Activated naive CD4-positive, alpha-beta T cell (primary cell): Measurements from ENCODE around the gene ITGB8.

Experiments
- DNase-seq, 4 experiments: peaks; one replicate each; lab custom pipeline; 2025; lab: John Stamatoyannopoulos, UW

The ITGB8 gene

DNA sequence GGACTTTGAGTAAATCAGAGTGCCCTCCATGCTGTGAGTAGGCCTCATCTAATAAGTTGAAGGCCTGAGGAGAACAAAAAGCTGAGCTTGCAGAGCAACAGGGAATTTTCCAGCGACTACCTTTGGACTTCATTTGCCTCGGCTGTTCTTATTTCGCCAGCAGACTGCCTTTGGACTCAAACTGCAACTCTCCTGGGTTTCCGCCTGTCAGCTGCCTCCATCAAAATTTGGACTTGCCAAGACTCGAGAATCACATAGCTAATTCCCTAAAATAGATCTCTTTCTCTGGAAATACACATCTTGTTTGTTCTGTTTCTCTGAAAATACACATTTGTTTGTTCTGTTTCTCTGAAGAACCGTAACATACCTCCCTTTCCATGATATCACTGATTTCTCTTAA lies 93.8 kb downstream of the ITGB8 start:
- DNase-seq, result no peak

DNA sequence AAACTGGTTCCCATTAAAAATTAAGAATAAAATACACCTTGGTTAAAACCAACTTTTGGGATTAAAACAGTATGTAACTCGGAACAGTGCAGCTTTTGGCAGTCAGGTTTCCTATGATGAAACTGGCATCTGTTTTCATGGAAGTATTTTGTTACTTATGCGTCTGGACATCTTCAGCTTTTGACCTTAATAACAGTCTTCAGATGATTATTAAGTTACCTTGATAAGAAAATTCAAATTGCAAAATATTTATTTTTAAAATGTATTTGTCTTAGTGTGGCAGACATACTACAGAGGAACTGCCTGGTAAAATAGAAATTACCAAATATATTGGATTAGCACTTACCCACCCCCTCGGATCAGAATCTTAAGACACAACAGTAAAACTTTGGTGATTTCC lies 100.0 kb downstream of the ITGB8 start:
- DNase-seq, result no peak

DNA sequence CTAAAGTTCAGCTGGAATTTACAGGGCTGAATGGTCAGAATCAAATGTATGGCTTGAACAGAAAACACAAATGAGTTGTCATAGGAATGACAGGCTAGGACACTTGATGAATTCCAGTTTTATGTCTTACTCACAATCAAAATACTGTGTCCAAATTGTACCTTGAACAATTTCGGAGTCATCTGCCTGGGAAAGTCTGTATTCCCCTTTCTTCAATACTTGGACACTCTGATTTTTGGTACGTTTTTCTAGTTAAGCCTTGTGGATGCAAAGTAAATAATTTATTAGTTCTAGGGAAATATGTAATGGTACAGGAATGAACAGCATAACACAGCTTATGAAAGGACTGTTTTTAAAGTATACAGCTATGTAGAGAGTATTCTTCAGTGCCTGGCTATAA lies 100.4 kb downstream of the ITGB8 start:
- DNase-seq, result no peak

DNA sequence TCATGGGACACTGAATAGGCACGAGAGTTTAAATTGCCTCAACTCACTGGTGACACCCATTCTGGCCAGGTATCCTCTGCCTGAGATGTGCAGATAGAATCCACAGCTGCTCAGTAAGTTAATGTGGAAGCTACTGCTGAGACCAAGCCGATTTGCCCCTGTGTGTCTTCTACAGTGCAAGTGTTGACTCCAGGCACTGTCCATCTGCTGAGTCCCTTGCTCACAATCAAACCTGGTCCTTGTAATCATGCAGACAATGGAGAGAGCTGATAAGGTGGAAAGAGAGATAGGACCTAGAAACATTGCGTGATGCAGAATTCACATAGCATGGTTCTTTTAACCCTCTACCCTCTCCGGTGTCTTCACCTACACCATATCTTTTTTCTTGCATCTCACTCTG lies 101.4 kb downstream of the ITGB8 start:
- no peak for DNase-seq

DNA sequence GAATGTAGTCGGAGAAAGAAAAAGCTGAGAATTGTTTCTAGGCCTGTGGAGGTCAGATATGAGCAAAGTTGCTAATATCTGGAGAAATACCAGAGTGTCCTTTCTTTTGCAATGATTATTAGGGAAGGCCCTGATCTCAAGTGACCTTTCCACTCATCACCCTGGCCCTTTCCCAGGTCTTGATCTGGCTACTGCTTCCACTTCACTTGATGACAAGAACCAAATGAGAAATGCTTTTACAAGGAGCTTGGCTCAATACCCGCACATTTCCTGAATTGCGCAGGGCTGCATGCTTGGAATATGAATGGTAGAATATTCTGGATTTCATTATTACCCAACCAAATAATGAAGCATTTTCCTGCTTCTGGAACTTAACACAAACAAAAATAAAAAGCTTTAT lies 104.6 kb downstream of the ITGB8 start:
- no peak for DNase-seq

DNA sequence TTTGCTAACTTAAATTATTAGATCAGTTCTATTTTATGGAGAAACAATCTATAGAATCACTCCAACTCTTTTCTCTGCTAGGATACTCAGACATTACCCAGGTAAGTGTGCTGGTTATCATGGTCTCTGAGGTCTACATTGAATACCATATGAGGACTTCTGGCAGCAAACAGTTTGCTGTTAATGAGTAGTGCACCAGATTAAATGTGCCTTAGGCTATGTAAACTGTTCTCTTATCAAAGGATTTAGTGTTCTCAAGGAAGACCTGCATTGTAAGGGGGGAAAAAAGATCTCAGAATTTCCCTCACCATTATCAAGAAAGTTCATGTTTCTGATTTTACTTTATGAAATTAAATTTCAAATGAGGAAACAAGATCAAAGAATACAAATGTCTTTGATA lies 107.5 kb downstream of the ITGB8 start:
- no peak for DNase-seq

DNA sequence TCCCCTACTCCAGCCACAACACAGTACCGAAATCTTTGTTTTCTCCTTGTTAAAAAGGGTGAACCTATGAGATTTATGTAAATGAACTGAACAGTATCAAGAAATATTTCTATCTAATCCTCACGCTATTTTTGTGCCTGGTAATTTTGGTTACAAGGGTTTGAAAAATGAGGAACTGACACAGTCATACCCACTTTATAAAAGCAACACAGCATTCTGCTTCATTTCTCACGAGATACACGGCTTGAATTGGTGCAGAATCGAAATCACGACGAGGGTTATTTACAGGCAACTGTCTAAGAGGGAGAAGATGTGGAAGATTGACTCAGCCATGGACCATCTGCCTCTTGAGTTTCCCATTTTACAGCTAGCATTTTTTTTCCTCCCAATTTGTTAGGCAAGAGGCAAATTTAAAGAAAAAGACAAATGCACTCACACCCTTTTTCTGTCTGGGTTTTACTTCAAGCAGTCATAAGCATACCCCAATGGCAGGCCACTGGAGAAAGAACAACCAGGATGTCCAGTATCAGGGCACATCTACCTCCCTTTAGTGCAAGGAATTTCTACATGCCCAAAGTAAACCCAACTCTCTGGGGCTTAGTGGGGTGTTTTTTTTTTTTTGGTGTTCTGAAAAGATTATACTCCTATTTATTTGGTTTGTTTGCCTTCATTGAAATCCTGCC lies 108.1 kb downstream of the ITGB8 start:
- DNase-seq, result no peak

DNA sequence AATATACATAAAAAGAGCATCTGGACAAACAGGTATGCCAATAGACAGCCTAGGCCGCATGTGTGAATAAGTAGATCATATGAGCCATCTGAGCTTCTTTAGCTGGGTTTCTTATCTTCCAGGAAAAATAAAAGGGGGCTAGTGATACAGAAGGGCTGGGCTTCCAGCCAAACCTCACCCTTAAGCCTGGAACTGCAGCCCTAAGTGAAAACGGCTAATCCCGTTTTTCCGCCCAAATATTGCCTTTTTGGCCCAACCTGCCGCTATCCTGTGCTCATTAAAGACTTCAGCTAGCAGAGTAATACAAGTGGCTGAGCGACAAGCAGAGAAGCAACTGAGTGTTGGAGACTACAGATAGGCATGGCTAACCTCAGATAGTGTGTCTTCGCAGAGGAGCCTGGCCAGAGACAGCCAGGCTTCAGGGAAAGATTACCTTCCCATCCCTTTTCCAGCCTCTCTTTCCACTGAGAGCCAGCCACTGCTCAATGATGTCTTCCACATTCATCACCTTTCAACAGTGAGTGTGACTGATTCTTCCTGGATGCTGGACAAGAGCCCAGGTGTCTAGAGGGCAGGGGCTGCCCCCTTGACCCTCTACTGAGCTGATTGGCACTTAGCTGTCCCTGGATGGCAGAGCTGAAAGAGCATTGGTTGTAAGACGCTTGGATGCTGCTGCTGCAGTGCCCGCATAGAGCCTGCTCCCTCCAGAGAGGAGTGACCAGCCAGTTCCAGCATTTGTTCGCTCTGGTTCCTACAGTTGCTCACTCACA lies 108.9 kb downstream of the ITGB8 start:
- no peak for DNase-seq

DNA sequence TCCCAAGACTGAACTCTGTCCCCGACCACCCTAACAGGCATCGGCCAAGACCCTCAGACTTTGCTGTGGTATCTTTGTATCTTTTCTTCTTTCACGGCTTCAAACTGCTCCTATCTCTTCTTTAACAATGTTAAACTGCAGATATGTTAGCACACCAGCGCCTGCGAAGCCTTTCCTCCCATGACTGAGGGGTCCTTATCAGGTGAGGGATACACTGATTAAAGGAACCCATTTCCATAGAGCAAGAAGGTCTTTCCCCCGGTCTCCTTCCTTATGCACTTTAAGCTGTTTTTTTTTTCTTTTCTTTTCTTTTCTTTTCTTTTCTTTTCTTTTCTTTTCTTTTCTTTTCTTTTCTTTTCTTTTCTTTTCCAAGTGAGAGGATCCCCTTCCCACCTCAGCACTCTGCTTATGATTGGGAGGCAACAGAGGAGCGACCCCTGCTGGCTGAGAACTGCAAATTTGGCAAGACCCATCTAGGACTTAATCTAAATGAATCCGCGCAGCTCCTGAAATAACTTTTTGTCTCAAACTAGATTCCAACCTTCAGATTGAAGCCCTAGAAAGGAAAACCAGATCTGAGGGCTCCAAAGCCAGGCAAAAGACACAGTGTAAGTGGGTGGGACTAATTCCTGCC lies 109.9 kb downstream of the ITGB8 start:
- no peak for DNase-seq

DNA sequence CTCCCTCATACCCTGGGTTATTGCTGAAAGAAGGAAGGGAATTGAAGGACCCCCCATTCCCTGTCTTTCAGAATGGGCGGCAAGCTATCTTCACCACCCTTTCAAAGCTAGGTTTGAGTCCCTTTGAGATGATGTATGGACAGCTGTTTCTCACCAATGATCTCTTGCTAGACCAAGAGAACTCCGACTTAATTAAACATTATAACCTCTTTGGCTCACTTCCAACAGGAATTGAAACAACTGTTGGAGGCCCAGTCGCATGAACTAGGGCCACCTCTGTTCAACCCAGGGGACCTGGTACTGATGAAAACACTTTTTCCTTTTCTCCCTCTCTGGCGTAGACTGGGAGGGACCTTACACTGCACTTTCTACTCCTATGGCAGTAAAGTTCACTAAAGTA lies 110.6 kb downstream of the ITGB8 start:
- no peak for DNase-seq

DNA sequence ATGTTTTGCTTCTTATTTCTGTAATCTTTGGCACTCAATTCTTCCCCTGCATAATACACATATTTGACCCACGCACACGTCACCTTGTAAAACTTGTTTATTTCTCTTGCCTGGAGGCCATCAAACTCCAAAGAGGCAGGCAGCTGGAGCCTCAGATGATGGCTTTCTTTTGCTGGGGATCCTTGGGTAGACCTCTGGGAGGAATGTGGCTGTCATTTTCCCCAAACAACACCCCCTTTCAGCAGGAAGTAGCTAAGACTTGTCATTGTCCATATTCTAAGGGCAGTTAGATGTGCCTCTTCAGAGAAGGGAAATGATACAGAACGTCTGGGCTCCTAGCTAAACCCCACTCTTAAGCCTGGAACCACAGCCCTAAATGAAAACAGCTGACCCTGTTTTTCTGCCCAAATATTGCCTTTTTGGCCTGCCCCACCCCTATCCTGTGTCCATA lies 111.3 kb downstream of the ITGB8 start:
- DNase-seq, result no peak

DNA sequence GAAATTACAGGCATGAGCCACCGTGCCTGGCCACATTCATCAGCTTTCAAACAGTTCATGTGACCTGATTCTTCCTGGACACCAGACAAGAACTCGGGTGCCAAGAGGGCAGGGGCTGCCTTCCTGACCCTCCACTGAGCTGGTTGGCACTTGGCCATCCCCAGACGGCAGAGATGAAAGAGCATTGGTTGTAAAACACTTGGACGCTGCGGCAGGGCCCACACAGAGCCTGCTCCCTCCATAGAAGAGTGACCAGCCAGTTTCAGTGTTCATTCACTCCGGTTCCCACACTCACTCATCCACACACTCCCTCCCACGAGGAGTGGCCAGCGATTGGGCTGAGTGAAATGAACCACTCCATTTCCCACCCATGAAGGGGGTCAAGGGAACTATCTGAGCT lies 112.3 kb downstream of the ITGB8 start:
- no peak for DNase-seq

DNA sequence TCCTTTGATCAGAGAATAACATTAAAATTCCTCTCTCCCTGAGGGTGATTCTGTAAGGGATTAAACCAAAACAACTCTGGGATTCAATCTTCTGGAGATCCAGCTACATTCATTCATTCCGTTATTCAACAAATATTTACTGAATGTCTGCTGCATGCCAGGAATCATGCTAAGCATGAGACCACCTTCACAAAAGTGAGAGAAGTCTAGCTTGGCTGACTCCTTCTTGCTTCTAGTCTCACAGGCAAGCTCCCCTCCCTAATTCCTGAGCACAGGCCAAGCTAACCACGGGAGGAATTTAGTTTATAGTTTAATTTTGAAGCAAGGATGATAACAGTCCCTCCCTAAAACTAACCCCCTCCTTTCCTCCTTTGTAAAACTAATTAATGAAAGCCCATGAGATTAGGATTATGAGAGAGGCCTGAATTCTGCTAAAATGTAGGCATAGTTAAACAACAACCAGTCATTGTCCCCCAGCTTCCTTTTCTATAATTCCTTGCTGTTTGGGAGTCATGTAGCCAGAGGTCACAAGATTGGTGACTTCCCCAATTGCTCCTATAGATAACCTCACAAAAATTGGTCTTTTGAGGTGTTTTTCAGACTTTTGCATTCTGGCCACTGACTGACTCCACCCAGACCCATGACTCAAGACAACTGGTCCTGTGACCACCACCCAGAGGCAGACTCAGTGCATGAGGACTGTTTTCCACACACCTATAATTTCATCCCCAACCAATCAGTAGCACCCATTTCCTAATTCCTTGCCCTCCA lies 113.5 kb downstream of the ITGB8 start:
- DNase-seq, result no peak

DNA sequence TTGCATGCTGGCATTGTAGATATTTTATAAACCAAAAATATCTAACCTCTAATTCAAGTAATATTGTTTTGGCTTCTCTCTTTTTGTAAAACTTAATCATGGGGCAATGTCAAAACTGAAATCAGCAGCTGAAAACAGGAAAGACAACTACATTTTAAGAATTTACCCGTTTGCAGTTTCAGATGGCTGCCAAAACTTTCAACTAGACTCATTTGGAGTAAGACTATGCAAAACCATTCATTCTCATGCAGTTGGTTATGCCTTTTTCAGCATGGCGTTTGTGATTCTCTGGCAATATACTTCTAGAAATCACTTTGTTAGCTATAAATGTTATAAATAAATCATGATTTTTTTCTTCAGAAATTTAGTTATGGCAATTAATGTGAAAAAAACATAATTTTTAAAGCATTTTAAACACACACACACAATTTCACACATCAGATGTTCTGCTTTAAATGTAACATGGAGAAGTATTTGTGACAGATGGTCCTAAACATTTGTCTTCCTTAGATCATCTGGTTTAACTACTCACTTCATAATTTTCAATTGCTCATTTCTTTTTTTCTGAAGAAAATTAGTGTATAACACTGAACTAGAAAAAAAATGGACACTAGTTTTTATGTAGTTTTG lies 116.4 kb downstream of the ITGB8 start:
- DNase-seq, result no peak

DNA sequence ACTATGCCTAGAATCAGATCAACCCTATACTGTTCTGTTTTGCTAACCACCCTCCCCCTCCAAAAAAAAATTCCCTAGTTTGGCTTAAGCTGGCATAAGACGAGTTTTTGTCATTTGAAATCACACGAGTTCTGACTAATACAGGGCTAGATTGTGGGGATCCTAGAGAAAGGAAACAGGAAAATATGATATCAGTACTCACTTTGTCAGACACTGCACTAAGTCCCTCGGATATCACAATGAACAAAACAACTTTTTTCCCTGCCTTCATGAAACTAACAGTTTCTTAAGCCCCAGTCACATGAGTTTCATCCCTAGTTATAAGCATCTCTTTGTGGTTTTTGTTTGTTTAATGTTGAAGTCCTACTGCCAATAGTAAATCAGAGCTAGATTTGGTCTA lies 118.5 kb downstream of the ITGB8 start:
- no peak for DNase-seq

DNA sequence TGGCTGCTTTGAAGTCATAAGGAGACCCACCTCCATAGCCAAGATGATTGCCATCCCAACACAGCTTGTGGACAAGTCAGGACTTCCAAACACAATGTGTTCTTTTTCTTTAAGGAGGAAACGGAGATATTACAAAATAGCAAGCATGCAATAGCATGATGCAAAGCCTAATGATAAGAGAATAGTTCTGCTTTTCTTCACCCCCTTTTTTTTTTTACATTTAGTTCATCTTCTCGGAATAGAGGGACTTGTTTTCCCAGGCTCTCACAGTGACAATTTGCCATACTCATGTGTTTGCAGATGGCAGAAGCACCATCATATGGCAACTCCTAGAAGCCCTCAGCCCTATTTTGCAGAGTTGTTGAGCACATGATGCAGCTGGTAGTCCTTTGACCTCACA lies 119.8 kb downstream of the ITGB8 start:
- DNase-seq, result no peak

DNA sequence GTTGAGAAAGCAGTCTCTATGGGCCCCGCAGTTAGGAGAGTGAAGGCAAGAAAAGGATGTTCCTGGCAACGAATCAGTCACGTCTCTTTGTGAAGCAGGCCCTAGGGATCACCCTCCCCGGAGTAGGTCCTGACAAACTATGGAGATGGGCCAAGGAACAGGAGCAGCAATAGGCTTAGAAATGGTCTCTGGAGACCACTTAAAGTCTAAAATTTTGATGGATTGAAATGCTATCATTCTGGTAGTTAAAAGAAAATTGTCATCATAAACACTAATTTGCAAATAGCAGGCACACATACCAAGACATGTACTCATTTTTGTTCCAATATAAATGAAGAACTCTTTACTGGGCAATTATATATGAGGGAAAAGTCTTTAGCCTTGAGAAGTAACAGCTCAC lies 123.5 kb downstream of the ITGB8 start:
- no peak for DNase-seq

DNA sequence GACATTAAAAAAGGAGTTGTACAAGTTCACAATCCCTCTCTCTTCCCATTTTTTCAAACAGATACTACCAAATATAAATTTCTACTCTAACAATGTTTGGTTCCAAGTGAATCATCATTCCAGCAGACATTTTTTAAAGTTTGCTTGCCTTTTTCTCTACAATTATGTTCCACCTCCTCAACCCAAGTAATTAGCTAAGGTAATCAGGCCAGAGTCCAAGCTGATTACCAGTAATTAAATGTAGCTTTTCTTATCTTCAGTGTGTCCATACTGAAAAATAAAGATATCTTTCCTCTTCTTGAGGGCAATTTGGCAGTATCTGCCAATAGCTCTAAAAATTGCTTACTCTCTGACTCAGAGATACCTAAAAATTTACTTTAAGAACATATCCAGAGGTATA lies 126.0 kb downstream of the ITGB8 start:
- no peak for DNase-seq

DNA sequence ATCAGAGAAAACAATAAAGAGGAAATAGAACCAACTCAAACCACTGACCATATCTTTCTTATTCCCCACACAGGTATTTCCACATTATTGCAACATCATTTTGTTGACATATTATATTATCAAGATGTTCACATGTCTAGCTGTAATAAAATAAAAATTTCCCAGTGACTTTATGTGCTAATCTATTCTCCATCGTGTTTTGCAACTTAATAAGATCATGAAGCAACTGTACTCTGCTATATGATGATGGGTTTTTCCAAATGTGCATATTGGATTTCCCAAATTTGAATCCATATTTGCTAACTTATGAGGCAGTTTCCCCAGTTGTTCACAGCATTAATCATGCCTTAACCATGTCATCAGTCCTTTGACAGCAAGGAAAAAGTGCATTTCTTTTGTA lies 127.8 kb downstream of the ITGB8 start:
- DNase-seq, result no peak

DNA sequence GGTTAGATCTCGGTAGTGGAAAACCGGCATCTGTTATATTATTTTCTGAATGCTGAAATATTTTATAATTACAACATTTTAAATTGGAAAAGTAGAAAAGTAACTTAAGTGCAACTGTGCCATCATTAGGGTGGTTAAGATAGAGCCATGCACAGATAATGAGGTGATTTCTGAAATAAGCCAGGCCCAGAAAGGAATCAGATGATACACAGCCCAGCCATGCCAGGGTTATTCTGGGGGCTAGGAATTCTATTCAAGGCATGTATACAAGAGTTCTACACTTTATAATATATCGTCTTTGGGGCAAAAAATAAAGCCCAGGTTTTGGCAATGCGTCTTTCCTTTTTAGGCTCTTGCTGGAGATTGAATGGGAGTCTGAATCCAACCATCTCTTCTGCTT lies 128.7 kb downstream of the ITGB8 start:
- no peak for DNase-seq

DNA sequence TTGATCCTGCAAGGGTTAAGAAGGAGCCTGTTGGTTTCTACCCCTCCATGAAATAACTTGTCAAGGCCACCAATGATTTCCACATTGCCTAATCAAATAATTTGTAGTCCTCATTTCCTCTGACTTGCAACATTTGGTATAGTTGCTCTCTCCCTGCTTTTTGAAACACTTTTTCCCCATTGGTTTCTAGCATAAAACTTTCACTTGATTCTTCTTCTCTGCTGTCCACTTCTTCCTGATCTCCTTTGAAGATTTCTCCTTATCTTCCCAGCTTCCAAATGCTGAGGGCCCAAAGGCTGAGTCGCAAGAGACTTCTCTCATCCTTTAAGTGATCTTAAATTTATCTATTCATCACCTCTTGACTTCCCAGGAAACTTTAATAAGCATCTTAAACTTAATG lies 134.2 kb downstream of the ITGB8 start:
- no peak for DNase-seq
